OCI-LY1 (cell line): ENCODE results near the gene PRXL2A.

Source experiments
- EZH2 ChIP-seq: fragments of 200-600 bp; sonication (generic), shearing (Covaris generic); IDR thresholded peaks from 2 replicates; pipeline ENCODE4 v1.8.0; 2017; ENCODE audit warnings: borderline replicate concordance, mixed run types, mild to moderate bottlenecking, antibody characterized with exemption, low read length, moderate library complexity, mixed read lengths
- TF ChIP-seq, protein P1 (sequence below): fragments of 200-600 bp; sonication (generic), shearing (Covaris generic); IDR thresholded peaks from 2 replicates; pipeline ENCODE4 v1.5.1; 2017; ENCODE audit warnings: mild to moderate bottlenecking, antibody characterized with exemption, low read length, moderate library complexity, mixed read lengths

DNA sequence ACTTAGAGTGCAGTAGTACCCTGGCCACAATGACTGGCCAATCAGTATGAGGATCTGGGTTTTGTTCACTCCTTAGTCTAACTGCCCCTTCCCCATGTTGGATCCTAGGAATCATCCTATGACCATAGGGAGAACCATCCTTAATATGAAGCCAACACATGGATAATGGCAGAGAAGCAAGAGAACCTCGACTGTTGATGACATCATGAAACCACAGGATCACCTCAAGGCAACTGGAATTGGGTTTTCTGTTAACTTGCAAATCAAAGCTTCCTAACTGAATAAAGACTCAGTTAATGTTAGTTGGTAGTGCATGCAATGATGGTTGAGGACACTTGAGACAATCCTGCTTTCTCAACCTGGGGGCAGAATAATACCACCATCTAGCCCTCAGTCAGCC, 3.3 kb upstream of the PRXL2A start:
- TF ChIP-seq, protein P1, sequence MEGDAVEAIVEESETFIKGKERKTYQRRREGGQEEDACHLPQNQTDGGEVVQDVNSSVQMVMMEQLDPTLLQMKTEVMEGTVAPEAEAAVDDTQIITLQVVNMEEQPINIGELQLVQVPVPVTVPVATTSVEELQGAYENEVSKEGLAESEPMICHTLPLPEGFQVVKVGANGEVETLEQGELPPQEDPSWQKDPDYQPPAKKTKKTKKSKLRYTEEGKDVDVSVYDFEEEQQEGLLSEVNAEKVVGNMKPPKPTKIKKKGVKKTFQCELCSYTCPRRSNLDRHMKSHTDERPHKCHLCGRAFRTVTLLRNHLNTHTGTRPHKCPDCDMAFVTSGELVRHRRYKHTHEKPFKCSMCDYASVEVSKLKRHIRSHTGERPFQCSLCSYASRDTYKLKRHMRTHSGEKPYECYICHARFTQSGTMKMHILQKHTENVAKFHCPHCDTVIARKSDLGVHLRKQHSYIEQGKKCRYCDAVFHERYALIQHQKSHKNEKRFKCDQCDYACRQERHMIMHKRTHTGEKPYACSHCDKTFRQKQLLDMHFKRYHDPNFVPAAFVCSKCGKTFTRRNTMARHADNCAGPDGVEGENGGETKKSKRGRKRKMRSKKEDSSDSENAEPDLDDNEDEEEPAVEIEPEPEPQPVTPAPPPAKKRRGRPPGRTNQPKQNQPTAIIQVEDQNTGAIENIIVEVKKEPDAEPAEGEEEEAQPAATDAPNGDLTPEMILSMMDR, result no peak
- no peak for TF ChIP-seq EZH2
